Measurements from ENCODE around the gene ADCY9. TPM values are rescaled to one million over a fixed set of nuclear protein-coding genes. Genes with fewer than 3 reads are reported as not detected.

Gene ADCY9
- total RNA-seq, 1 experiment from 2014 or later: 14.2 TPM

DNA sequence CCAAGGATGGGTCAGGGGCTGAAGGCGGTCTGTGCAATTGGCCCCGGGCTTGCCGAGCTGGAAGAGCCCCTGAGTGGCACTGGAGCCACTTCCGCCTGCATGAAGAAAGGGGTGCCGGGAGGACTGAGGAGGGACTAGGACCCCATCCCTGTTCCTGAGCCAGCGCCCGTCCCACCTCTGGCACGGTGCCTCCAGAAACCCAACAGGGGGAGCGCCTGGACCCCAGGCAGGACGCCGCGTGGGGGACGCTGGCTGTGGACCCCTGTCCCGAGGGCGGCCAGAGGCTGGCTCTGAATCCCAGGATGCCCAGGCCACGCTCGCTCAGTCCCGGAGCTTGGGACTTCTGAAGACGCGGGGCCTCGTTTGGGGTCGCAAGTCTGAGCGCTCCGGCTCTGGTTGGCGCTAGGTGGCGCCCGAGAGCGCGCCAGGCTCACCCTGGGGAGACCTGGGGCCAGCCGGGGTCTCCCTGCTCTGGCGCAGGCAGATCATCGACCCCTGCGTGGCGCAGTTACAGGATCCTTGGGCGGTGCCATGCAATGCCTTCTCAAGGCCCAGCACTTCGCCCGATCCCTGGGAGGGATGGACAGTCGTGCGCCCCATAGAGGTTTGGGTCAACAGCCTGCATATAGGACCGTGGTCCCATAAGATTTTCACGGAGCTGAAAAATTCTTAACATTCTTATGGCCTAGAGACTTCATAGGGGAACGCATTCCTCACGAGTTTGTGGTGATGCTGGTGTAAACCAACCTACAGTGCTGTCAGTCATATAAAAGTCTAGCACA is 177.2 kb downstream of the ADCY9 start:
- ChIA-PET CTCF (interaction anchor here (0.5 to 3.3 kb wide), 34 partner anchors 9 to 1464 kb away, joined by 3 to 23 read pairs (median 4); no protein-coding TSS in a partner anchor), POLR2A (interaction anchor here (1.1 kb wide), 1 partner anchor 11 kb away, joined by 5 read pairs; no protein-coding TSS in a partner anchor)
- Mint-ChIP-seq H3K36me3 (ENCODE audit: insufficient read depth, unreplicated experiment) (no peaks in the 10 kb centered on the region), H3K27me3 (ENCODE audit: insufficient read depth, unreplicated experiment) (no peaks in the 10 kb centered on the region), H3K4me1 (ENCODE audit: insufficient read depth, unreplicated experiment) (no peaks in the 10 kb centered on the region), H3K4me3 (ENCODE audit: unreplicated experiment) (no peak overlapping the region), H3K27ac (ENCODE audit: low read depth, unreplicated experiment) (no peak overlapping the region), H3K9me3 (ENCODE audit: unreplicated experiment) (no peaks in the 10 kb centered on the region)
- BruUV-seq (replicated peaks): no TSS peak
- DNase-seq (ENCODE audit: unreplicated experiment): peak; percentile 41
- intact Hi-C loops (cut with micrococcal nuclease): no loop called here
- TF ChIP-seq CTCF (IDR thresholded peaks at IDR 0.05; ENCODE audit: unreplicated experiment): peak; percentile 95

DNA sequence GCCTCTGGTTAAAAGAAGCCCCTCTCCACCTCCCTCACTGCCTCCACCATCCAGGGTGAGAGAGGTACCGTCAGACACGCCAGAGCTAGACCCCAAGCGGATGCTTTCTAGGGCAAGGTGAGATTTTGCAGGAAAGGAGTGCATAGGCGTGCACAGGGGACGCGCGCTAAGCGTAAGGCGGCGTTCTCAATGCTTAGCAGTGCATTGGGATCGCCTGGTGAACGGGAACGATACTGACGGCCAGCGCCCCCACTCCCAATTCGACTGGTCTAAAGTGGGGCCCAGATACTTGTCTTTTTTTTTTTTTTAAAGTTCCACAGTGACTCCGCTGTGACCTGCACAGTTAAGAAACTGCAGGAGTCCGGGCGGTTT is 177.8 kb downstream of the ADCY9 start:
- POLR2A ChIA-PET: interaction anchor here (1.1 kb wide), 1 partner anchor 11 kb away, joined by 5 read pairs; no protein-coding TSS in a partner anchor
- CTCF ChIA-PET: interaction anchor here (0.6 to 3.3 kb wide), 21 partner anchors 10 to 455 kb away, joined by 3 to 23 read pairs (median 4); no protein-coding TSS in a partner anchor
- Mint-ChIP-seq H3K36me3 (ENCODE audit: insufficient read depth, unreplicated experiment) (no peaks in the 10 kb centered on the region), H3K9me3 (ENCODE audit: unreplicated experiment) (no peaks in the 10 kb centered on the region), H3K27me3 (ENCODE audit: insufficient read depth, unreplicated experiment) (no peaks in the 10 kb centered on the region), H3K27ac (ENCODE audit: low read depth, unreplicated experiment) (no peak overlapping the region), H3K4me3 (ENCODE audit: unreplicated experiment) (no peak overlapping the region), H3K4me1 (ENCODE audit: insufficient read depth, unreplicated experiment) (no peaks in the 10 kb centered on the region)
- BruUV-seq (replicated peaks): no TSS peak
- no peak for TF ChIP-seq CTCF (IDR thresholded peaks at IDR 0.05; ENCODE audit: unreplicated experiment)
- intact Hi-C loops (cut with micrococcal nuclease): no loop called here
- no peak for DNase-seq (ENCODE audit: unreplicated experiment)

- Mint-ChIP-seq H3K4me3 (ENCODE audit: unreplicated experiment) (no peak overlapping the region), H3K27me3 (ENCODE audit: insufficient read depth, unreplicated experiment) (no peaks in the 10 kb centered on the region), H3K36me3 (ENCODE audit: insufficient read depth, unreplicated experiment) (no peaks in the 10 kb centered on the region), H3K4me1 (ENCODE audit: insufficient read depth, unreplicated experiment) (no peaks in the 10 kb centered on the region), H3K27ac (ENCODE audit: low read depth, unreplicated experiment) (no peak overlapping the region), H3K9me3 (ENCODE audit: unreplicated experiment) (no peaks in the 10 kb centered on the region)
- POLR2A ChIA-PET: interaction anchor here (0.8 kb wide), 1 partner anchor 19 kb away, joined by 3 read pairs; no protein-coding TSS in a partner anchor
- no peak for DNase-seq (ENCODE audit: unreplicated experiment)
- intact Hi-C loops (cut with micrococcal nuclease): no loop called here
- BruUV-seq (replicated peaks): no TSS peak
- no peak for TF ChIP-seq CTCF (IDR thresholded peaks at IDR 0.05; ENCODE audit: unreplicated experiment)
- CTCF ChIA-PET: interaction anchor here (0.6 to 3.2 kb wide), 6 partner anchors 11 to 224 kb away, joined by 3 to 15 read pairs (median 4); no protein-coding TSS in a partner anchor
Observed at GRCh38 chr16:3937066-3937875, 179.0 kb downstream of the ADCY9 start.

- Mint-ChIP-seq H3K4me3 (ENCODE audit: unreplicated experiment) (no peak overlapping the region), H3K27me3 (ENCODE audit: insufficient read depth, unreplicated experiment) (no peaks in the 10 kb centered on the region)
- POLR2A ChIA-PET: no interaction called here
Observed at GRCh38 chr16:3935921-3936320, 180.3 kb downstream of the ADCY9 start.

More at GRCh38 chr16:3935921-3936320, 180.3 kb downstream of the ADCY9 start:
- Mint-ChIP-seq H3K9me3 (ENCODE audit: unreplicated experiment) (no peaks in the 10 kb centered on the region), H3K27ac (ENCODE audit: low read depth, unreplicated experiment) (no peak overlapping the region), H3K36me3 (ENCODE audit: insufficient read depth, unreplicated experiment) (no peaks in the 10 kb centered on the region), H3K4me1 (ENCODE audit: insufficient read depth, unreplicated experiment) (no peaks in the 10 kb centered on the region)
- CTCF ChIA-PET: interaction anchor here (0.5 kb wide), 1 partner anchor 474 kb away, joined by 3 read pairs; no protein-coding TSS in a partner anchor
- no peak for DNase-seq (ENCODE audit: unreplicated experiment)
- no peak for TF ChIP-seq CTCF (IDR thresholded peaks at IDR 0.05; ENCODE audit: unreplicated experiment)
- no TSS peak for BruUV-seq (replicated peaks)
- intact Hi-C loops (cut with micrococcal nuclease): no loop called here

Data from MCF 10A (cell line).